ENCODE measurements around the gene RIMBP2. TPM values are rescaled to one million over a fixed set of nuclear protein-coding genes. Genes with fewer than 3 reads are reported as not detected.

Gene RIMBP2
- total RNA-seq, 1 donor from 2014 or later = 0.99 TPM

GRCh38 chr12:130705178-130705822 lies 10.8 kb downstream of the RIMBP2 start:
- Histone ChIP-seq H3F3A (ENCODE audit: low read depth) (no peaks in the 10 kb centered on the region), H3K4me2 (no peak overlapping the region), H3K36me3 (no peaks in the 10 kb centered on the region), H3K27me3 (no peaks in the 10 kb centered on the region), H3K4me1 (peaks cover 26% of the 10 kb centered on the region), H2AFZ (replicated peaks) (peak overlapping the region; percentile 45), H3K9me3 (ENCODE audit: low read depth) (no peaks in the 10 kb centered on the region), H3K27ac (no peak overlapping the region), H3K79me2 (ENCODE audit: low read depth) (no peaks in the 10 kb centered on the region), H3K9ac (no peak overlapping the region), H4K20me1 (ENCODE audit: low read depth) (no peaks in the 10 kb centered on the region), H3K4me3 (no peak overlapping the region)
- H3K4me1 Mint-ChIP-seq = peaks cover 53% of the 10 kb centered on the region
- peak overlapping the region; percentile 53 for H3K4me3 Mint-ChIP-seq
- peaks cover 17% of the 10 kb centered on the region for H3K27me3 Mint-ChIP-seq (ENCODE audit: insufficient read depth, low read depth)
- no peaks in the 10 kb centered on the region for H3K36me3 Mint-ChIP-seq
- DNase-seq (ENCODE audit: low spot score) = no peak
- peak overlapping the region; percentile 94 for H3K27ac Mint-ChIP-seq
- H3K9me3 Mint-ChIP-seq = no peaks in the 10 kb centered on the region
- TF ChIP-seq CTCF (IDR thresholded peaks at IDR 0.05) = no peak
- no peak for TF ChIP-seq EZH2phosphoT487 (IDR thresholded peaks at IDR 0.05)
- TF ChIP-seq EZH2 (IDR thresholded peaks at IDR 0.05) = no peak

- Histone ChIP-seq H3K4me2 (no peak overlapping the region), H3K9ac (no peak overlapping the region), H3K27ac (no peak overlapping the region), H2AFZ (replicated peaks) (no peak overlapping the region), H3K27me3 (no peaks in the 10 kb centered on the region), H3F3A (ENCODE audit: low read depth) (no peaks in the 10 kb centered on the region), H3K9me3 (ENCODE audit: low read depth) (no peaks in the 10 kb centered on the region), H4K20me1 (ENCODE audit: low read depth) (no peaks in the 10 kb centered on the region), H3K4me1 (peaks cover 26% of the 10 kb centered on the region), H3K79me2 (ENCODE audit: low read depth) (no peaks in the 10 kb centered on the region), H3K4me3 (no peak overlapping the region), H3K36me3 (no peaks in the 10 kb centered on the region)
- DNase-seq (ENCODE audit: low spot score) = no peak
- no peaks in the 10 kb centered on the region for H3K36me3 Mint-ChIP-seq
- H3K9me3 Mint-ChIP-seq = peaks cover 3% of the 10 kb centered on the region
- H3K4me1 Mint-ChIP-seq = peaks cover 53% of the 10 kb centered on the region
- peak overlapping the region; percentile 78 for H3K27ac Mint-ChIP-seq
- no peak overlapping the region for H3K4me3 Mint-ChIP-seq
- H3K27me3 Mint-ChIP-seq (ENCODE audit: insufficient read depth, low read depth) = peaks cover 13% of the 10 kb centered on the region
- TF ChIP-seq EZH2phosphoT487 (IDR thresholded peaks at IDR 0.05) = no peak
- TF ChIP-seq CTCF (IDR thresholded peaks at IDR 0.05) = no peak
- TF ChIP-seq EZH2 (IDR thresholded peaks at IDR 0.05) = no peak
Measured at GRCh38 chr12:130704606-130705005, 11.5 kb downstream of the RIMBP2 start.

GRCh38 chr12:130703733-130704375 lies 12.2 kb downstream of the RIMBP2 start:
- Histone ChIP-seq H3K79me2 (ENCODE audit: low read depth) (no peaks in the 10 kb centered on the region), H3K36me3 (no peaks in the 10 kb centered on the region), H3K4me2 (no peak overlapping the region), H3K4me3 (no peak overlapping the region), H3K9ac (no peak overlapping the region), H4K20me1 (ENCODE audit: low read depth) (no peaks in the 10 kb centered on the region), H3K4me1 (peaks cover 26% of the 10 kb centered on the region), H3F3A (ENCODE audit: low read depth) (no peaks in the 10 kb centered on the region), H3K27me3 (no peaks in the 10 kb centered on the region), H2AFZ (replicated peaks) (no peak overlapping the region), H3K9me3 (ENCODE audit: low read depth) (no peaks in the 10 kb centered on the region), H3K27ac (no peak overlapping the region)
- Mint-ChIP-seq H3K27me3 (ENCODE audit: insufficient read depth, low read depth) (peaks cover 13% of the 10 kb centered on the region), H3K4me3 (peak overlapping the region; percentile 53), H3K9me3 (peaks cover 3% of the 10 kb centered on the region), H3K4me1 (peaks cover 53% of the 10 kb centered on the region), H3K27ac (peak overlapping the region; percentile 48), H3K36me3 (no peaks in the 10 kb centered on the region)
- no peak for TF ChIP-seq EZH2 (IDR thresholded peaks at IDR 0.05)
- no peak for TF ChIP-seq EZH2phosphoT487 (IDR thresholded peaks at IDR 0.05)
- TF ChIP-seq CTCF (IDR thresholded peaks at IDR 0.05) = no peak
- DNase-seq (ENCODE audit: low spot score) = no peak
